HEK293T (cell line): Measurements from ENCODE around the gene USP46.

ENCODE experiments used
- FOXK2 ChIP-seq: fragments of 450-650 bp; IDR thresholded peaks from 2 replicates; pipeline ENCODE4 v1.6.1; 2016; ENCODE audit warnings: mild to moderate bottlenecking
- FOXM1 ChIP-seq: fragments of 450-650 bp; IDR thresholded peaks from 2 replicates; pipeline ENCODE4 v1.6.1; 2017; ENCODE audit warnings: mild to moderate bottlenecking, borderline replicate concordance
- L3MBTL2 ChIP-seq: fragments of 450-650 bp; conservative IDR thresholded peaks from 2 replicates; pipeline ENCODE4 v1.6.1; 2016; ENCODE audit warnings: mild to moderate bottlenecking
- SP1 ChIP-seq: fragments of 450-650 bp; IDR thresholded peaks from 2 replicates; pipeline ENCODE4 v1.6.1; 2017
- SUZ12 ChIP-seq: fragments of 450-650 bp; IDR thresholded peaks from 2 replicates; pipeline ENCODE4 v1.6.1; 2016; ENCODE audit warnings: mild to moderate bottlenecking
- ZNF384 ChIP-seq: fragments of 450-650 bp; IDR thresholded peaks from 2 replicates; pipeline ENCODE4 v1.6.1; 2016
- TF ChIP-seq, protein P1 (sequence below): fragments of 450-650 bp; IDR thresholded peaks from 2 replicates; pipeline ENCODE4 v1.6.1; 2016

DNA sequence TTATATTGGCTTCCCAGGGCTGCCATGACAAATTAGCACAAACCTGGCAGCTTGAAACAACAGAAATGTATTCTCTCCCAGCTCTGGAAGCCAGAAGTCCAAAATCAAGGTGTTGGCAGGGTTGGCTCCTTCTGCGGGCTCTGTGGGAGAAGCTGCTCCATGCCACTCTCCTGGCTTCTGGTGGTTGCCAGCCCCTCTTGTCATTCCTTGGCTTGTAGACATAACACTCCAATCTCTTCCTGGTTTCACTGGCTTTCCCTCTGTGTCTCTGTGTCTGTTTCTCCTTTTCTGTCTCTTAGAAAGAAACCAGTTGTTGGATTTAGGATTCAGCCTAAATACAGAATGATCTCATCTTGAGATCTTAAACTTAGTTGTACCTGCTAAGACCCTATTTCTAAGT lies 85.5 kb downstream of the USP46 start:
- TF ChIP-seq ZNF384 (no peak), FOXM1 (no peak), FOXK2 (no peak), SP1 (no peak), SUZ12 (no peak), L3MBTL2 (no peak)
- TF ChIP-seq, protein P1, sequence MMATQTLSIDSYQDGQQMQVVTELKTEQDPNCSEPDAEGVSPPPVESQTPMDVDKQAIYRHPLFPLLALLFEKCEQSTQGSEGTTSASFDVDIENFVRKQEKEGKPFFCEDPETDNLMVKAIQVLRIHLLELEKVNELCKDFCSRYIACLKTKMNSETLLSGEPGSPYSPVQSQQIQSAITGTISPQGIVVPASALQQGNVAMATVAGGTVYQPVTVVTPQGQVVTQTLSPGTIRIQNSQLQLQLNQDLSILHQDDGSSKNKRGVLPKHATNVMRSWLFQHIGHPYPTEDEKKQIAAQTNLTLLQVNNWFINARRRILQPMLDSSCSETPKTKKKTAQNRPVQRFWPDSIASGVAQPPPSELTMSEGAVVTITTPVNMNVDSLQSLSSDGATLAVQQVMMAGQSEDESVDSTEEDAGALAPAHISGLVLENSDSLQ = no peak
